Tongue (tissue), 2 donors: ENCODE results near the gene ITFG1. TPM values are rescaled to one million over a fixed set of nuclear protein-coding genes. Genes with fewer than 3 reads are reported as not detected.
"Not testable (repeated sequence)": the region's sequence is repeated elsewhere in the genome, so short reads cannot be mapped to it uniquely, and the experiment has no call there.

ENCODE experiments used
- DNase-seq: peaks from one replicate; pipeline ENCODE4 v3.0.0-alpha.2; 2015
- total RNA-seq: library from RNA; depleted of rRNA; stranded (reverse); fragments of >200 nt; gene quantifications from one replicate; pipeline ENCODE4 v1.2.3, GENCODE V29; 2014

ITFG1 gene
- total RNA-seq, 1 donor from 2014 or later = 78.2 TPM

GRCh38 chr16:47413041-47413440 is 47.8 kb downstream of the ITFG1 start:
- DNase-seq = no peak

GRCh38 chr16:47408491-47408890 is 52.4 kb downstream of the ITFG1 start:
- no peak for DNase-seq

DNA sequence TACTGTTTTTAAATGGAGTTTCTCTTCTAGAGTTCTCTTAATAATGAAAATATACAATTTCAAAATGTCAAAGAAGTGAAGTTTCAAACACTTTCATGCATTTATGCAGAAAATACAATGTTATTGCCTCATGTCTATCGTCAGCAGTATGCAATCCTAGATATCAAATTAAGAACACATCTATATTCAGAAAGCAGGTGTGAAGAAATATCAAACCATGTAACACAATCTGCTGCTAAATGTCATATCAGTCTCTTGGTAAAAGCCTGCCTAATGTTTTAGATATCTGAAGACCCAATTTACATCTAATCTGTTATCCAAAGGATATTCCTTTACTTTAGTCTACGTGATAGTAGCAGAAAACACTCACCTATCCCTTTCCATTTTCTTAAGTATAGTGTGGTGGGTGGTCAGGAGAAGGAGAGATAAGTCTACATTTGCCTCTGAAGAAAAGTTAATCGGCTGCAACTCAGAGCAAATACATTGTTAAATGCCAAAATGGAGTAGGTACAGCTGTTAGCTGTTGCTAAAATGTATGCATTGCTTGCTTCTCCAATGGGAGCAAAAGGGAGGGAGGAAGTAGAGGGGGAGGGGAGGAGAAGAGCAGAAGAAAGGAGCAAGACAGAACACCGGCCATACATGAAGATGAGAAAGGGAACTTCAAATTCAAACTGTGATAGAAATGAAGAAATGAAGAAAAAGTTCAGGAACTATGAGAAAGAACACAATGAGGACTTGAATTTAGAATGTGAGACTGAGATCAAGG is 64.9 kb downstream of the ITFG1 start:
- DNase-seq = peak; percentile 51

DNA sequence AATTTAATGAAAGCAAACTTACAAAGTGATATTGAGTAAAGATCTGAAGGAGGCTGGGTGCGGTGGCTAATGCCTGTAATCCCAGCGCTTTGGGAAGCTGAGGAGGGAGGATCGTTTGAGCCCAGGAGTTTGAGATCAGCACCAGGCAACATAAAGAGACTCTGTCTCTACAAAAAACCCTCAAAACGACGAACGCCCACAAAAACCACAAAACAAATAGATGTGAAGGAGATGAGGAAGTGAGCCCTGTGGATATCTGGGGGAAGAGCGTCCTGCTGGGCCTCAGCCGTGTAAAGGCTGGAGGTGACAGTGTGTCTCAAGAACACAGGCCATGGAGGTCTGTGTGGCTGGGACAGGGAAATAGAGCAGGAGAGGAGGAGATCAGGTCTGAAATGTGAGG is 68.8 kb downstream of the ITFG1 start:
- peak; percentile 13 for DNase-seq

DNA sequence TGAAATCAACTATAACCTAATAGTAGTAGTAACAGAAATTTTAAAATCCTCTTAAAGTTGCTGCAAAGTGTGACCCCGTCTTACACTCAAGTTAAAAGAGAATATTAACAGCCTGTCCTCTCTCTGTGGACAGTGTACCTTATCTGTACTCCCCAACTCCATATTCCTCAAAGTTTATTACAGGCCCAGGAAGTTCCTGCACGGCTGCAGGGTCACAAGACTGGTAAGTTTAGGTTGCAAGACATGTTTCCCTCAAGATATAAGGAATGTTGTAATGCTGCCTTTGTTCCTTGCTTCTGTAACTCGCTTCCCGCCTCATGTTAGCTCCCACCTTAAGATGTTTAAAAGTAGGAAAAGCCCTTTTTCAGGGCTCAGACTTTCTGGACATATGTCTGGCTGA is 72.2 kb downstream of the ITFG1 start:
- no peak for DNase-seq

- no peak for DNase-seq
Observed at GRCh38 chr16:47387026-47387734, 73.7 kb downstream of the ITFG1 start.

DNA sequence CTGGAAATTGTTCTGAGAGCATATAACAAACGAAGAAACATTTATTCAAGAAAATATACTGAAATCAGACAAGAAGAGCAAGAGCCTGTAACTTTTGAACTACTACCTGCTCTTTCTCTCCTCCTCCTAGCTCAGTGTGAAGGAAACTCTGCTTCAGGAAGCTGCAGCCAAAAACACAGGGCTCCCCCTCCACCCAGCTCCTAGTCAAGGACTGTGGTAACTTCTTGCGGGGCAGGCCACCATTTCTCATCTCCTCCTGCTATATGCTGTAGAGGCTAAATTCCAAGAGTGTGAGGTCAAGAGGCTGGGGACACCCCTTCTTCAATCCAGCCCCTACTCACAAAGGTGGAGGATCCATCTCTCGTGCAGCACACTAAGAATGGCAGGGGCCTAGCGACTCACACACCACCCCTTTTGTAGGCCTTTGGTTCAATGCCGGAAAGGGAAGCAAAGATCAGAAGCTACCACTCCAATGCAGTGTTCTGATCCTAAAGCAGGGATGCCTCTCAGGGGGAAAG is 74.6 kb downstream of the ITFG1 start:
- DNase-seq = no peak

GRCh38 chr16:47382362-47382761 is 78.5 kb downstream of the ITFG1 start:
- DNase-seq = no peak

DNA sequence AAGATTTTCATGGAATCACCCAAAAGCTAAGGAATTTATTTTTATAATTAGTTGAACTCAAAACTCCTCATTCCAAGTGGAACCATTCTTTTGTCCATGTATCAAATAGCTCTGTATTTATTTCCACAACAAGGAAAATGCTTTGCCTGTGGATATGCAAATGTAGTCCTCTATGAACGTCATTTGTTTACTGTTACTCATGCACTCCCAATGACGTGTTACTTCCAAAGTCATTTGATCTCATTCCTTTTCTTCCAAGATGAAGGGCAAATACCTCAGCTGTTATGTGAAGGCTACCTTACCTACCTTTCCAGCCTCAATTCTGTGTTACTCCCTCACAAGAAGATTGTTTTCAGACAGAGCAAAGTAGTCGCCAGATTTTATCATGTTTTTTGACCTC is 83.7 kb downstream of the ITFG1 start:
- no peak for DNase-seq

GRCh38 chr16:47375423-47375822 is 85.4 kb downstream of the ITFG1 start:
- no peak for DNase-seq

- no peak for DNase-seq
Observed at GRCh38 chr16:47374629-47375028, 86.2 kb downstream of the ITFG1 start.

DNA sequence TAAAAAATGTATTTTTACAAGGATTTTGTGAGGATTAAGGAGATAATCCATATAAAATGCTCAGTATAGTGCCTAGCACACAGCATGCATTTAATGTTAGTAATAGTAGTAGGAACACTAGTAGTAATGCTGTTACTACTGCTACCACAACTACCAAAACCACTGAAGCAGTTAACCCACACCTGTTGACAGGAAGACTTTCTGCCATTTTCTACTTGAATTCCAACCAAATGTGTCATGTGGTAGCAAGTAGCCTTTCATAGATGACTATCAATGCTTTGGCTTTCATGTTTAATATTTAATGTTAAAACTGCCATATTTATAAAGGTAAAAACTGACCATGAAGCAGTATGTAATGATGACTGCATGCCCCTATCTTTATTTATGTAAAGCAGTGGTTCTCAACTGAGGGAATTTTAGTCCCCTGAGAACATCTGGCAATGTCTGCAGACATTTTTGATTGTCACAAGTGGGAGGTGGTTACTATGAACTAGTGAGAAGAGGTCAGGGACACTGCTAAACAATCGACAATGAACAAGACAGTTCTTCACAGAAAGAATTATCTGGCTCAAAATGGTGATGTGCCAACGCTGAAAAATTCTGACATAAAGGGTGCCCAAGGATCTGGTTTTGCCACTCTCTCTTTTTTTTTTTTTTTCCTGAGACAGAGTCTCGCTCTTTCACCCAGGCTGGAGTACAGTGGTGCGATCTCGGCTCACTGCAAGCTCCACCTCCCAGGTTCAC is 89.4 kb downstream of the ITFG1 start:
- no peak for DNase-seq

DNA sequence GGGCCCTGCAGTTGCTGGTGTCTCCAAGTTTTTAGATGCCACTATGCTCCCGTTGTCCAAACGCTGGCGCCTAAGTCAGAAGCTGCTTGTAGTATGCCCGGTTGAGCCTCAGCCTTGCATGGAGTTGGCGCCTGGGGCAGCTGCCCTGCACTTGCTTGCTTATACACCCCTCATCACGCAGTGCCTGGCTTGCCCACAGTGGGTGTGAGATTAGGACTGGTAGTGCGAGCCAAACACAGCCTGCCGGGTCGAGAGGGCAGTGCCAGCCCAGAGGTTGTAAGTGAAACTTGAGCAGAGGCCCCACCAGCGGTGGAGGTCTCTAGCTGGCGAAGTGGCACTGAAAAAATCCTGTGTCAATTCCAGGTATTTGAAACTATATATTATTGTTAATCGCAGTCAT is 90.3 kb downstream of the ITFG1 start:
- DNase-seq = no peak

- no peak for DNase-seq
Observed at GRCh38 chr16:47366228-47366627, 94.6 kb downstream of the ITFG1 start.

- DNase-seq = no peak
Observed at GRCh38 chr16:47363761-47364160, 97.1 kb downstream of the ITFG1 start.

DNA sequence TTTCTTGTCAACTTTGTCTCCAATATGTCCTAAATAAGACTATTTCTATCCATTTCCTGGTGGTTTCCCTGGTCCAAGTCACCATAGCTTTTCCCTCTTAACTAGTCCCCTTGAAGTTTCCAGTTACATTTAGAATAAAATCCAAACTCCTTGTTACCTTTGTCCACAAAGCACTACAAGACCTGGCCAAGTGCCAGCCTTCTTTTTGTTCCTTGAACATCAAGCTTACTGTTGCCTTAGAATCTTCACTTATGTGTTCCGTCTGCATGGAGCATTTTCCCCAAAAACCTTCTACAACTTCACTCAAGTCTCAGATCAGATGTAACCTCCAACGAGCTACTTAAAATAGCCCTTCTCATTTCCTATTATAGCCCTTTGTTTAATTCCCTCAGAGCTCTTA is 101.4 kb downstream of the ITFG1 start:
- DNase-seq = peak; percentile 10

- no peak for DNase-seq
Observed at GRCh38 chr16:47358816-47359215, 102.0 kb downstream of the ITFG1 start.

DNA sequence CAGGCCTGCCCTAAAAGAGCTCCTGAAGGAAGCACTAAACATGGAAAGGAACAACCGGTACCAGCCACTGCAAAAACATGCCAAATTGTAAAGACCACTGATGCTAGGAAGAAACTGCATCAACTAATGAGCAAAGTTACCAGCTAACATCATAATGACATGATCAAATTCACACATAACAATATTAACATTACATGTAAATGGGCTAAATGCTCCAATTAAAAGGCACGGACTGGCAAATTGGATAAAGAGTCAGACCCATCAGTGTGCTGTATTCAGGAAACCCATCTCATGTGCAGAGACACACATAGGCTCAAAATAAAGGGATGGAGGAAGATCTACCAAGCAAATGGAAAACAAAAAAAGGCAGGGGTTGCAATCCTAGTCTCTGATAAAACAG is 111.8 kb downstream of the ITFG1 start:
- DNase-seq = not testable (repeated sequence)

DNA sequence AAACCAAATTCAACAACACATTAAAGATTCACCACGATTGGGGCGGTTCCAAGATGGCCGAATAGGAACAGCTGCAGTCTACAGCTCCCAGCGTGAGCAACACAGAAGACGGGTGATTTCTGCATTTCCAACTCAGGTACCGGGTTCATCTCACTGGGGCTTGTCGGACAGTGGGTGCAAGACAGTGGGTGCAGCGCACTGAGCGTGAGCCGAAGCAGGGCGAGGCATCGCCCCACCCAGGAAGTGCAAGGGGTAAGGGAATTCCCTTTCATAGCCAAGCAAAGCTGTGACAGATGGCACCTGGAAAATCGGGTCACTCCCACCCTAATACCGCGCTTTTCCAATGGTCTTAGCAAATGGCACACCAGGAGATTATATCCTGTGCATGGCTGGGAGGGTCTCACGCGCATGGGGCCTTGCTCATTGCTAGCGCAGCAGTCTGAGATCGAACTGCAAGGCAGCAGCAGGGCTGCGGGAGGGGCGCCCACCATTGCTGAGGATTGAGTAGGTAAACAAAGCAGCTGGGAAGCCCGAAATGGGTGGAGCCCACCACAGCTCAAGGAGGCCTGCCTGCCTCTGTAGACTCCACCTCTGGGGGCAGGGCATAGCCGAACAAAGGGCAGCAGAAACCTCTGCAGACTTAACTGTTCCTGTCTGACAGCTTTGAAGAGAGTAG is 113.7 kb downstream of the ITFG1 start:
- not testable (repeated sequence) for DNase-seq

GRCh38 chr16:47342055-47342454 is 118.8 kb downstream of the ITFG1 start:
- no peak for DNase-seq

- DNase-seq = not testable (repeated sequence)
Observed at GRCh38 chr16:47330562-47330961, 130.3 kb downstream of the ITFG1 start.

DNA sequence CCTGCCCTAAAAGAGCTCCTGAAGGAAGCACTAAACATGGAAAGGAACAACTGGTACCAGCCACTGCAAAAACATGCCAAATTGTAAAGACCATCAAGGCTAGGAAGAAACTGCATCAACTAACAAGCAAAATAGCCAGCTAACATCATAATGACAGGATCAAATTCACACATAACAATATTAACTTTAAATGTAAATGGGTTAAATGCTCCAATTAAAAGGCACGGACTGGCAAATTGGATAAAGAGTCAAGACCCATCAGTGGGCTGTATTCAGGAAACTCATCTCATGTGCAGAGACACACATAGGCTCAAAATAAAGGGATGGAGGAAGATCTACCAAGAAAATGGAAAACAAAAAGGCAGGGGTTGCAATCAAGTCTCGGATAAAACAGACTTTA is 136.6 kb downstream of the ITFG1 start:
- DNase-seq = not testable (repeated sequence)
